DND-41 (cell line): ENCODE data around the gene CMTM2.

Experiments
- CTCF ChIP-seq: IDR thresholded peaks from 2 replicates; pipeline ENCODE4 v1.5.1; 2012; ENCODE audit warnings: borderline replicate concordance, low read length, moderate library complexity, mild to moderate bottlenecking; ENCODE audit not compliant: poor library complexity, severe bottlenecking; ENCODE audit errors: extremely low read depth
- EZH2 ChIP-seq: IDR thresholded peaks from 3 replicates; pipeline ENCODE4 v1.6.1; 2012; ENCODE audit warnings: borderline replicate concordance, low read depth, mild to moderate bottlenecking, moderate library complexity, low read length, inconsistent platforms; ENCODE audit not compliant: severe bottlenecking

- TF ChIP-seq CTCF (no peak), EZH2 (no peak)
Observed at GRCh38 chr16:66536525-66536924, 42.7 kb upstream of the CMTM2 start.
